Mammary epithelial cell (primary cell): Measurements from ENCODE around the gene FGF1.

ENCODE experiments used
- CTCF ChIP-seq, 2 donors: IDR thresholded peaks in 1 of 2; conservative IDR thresholded peaks in 1 of 2; 2 replicates each; pipeline ENCODE4 v1.5.1; 2011 to 2012; ENCODE audit warnings: inconsistent platforms in 2 of 2, low read length in 2 of 2, mild to moderate bottlenecking in 2 of 2, control low read depth in 1 of 2, low read depth in 1 of 2; ENCODE audit not compliant: insufficient read depth in 1 of 2; ENCODE audit errors: extremely low read depth in 1 of 2
- EZH2 ChIP-seq: IDR thresholded peaks from 2 replicates; pipeline ENCODE4 v1.6.1; 2012; ENCODE audit warnings: low read length, inconsistent platforms, borderline replicate concordance

- no peak for TF ChIP-seq CTCF (conservative IDR thresholded peaks at IDR 0.05 in 1 of 2, IDR thresholded peaks at IDR 0.05 in 1 of 2; ENCODE audit: extremely low read depth in 1 of 2, insufficient read depth in 1 of 2, low read depth in 1 of 2, low read length in 2 of 2)
- TF ChIP-seq EZH2, result no peak
Observed at GRCh38 chr5:142609142-142609541, 76.7 kb downstream of the FGF1 start.
